Right ventricle myocardium inferior (tissue), 1 donor: Measurements from ENCODE around the gene DENND6A. TPM values are rescaled to one million over a fixed set of nuclear protein-coding genes. Genes with fewer than 3 reads are reported as not detected.
"Not testable (repeated sequence)": the region's sequence is repeated elsewhere in the genome, so short reads cannot be mapped to it uniquely, and the experiment has no call there.

Experiments used
- ATAC-seq: fragments of 200-7000 bp; cut with Tn5 transposase; one replicate; pipeline ENCODE4 v1.9.1; 2020; ENCODE audit warnings: mild to moderate bottlenecking, moderate library complexity
- DNase-seq: peaks from one replicate; pipeline ENCODE4 v3.0.0; 2021; ENCODE audit errors: missing footprints
- intact Hi-C: fragments of 100-400 bp; cut with DNase I; formaldehyde crosslinking; loops from one replicate; pipeline ENCODE4 v1.11.0; 2022
- total RNA-seq: library from RNA; stranded (reverse); fragmentation: NEBNext Ultra II Directional; extraction: Animal tissue kit (Norgen Biotek cat#: 25700); gene quantifications from one replicate; pipeline ENCODE4 v1.2.1, GENCODE V29; 2021
- donor health status: DM: no; HTN: yes; CAD: no; lungs with severe emphysema.

DENND6A gene
- total RNA-seq, 1 donor from 2014 or later, result 13.3 TPM

DNA sequence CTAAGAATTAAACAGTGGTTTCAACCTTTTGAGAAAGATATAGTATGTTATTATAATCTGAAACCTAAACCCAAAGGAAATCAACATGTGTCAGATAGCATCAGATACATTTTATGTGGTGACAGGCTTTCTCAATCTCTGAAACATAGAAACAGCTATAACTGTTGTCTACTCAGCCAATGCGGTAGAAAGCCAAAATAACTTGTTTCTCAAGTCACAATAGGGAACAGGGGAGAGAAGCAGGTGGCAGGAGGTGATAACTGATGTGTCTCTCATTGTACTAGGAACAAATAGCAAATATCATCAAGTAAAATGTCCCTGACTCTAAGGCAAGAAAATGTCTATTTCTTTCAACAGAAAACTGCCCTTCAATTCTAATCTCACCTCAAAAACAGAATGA lies 38.6 kb downstream of the DENND6A start:
- ATAC-seq, result no peak
- intact Hi-C loops, result no loop called here
- DNase-seq, result no peak

- intact Hi-C loops, result no loop called here
Observed at GRCh38 chr3:57652203-57652602, 40.7 kb downstream of the DENND6A start.

DNA sequence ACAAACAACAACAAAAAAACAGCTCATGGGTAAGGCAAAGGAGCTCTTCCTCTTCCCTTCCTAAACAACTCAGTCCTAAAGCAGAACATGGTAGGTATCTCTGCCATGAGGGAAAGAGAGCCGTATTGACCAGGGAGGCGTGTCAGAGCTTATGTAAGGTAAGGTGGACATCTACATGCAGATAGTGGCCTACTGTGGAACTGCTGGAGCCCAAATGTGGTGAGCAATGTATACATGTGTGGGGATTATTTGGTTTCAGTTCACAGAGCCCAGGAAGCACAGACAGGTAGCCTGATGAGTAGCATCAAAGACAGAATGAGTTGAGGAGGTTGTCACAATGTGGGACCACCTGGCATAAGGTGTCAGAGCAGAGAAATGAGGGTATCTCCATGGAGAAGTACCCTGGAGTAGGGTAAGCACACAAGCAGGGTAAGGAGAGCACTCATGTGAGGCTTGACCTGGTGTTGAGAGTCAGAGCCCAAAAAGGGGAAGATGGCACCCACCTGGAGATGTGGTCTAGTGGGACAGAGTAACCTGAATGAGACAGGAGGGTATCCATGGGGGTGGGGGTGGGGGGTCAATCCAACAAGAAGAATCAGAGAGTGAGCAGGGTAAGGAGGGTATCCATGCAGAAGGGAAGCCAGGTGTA lies 45.5 kb downstream of the DENND6A start:
- ATAC-seq (no peak), DNase-seq (no peak)
- intact Hi-C loops, result loop anchor here (10.0 kb wide), 1 partner anchor 177 kb away; no protein-coding TSS in a partner anchor

More at GRCh38 chr3:57652203-57652602, 40.7 kb downstream of the DENND6A start:
- no peak for ATAC-seq
- DNase-seq, result no peak

- intact Hi-C loops, result loop anchor here (10.0 kb wide), 1 partner anchor 178 kb away; no protein-coding TSS in a partner anchor
- DNase-seq, result no peak
- ATAC-seq, result peak; percentile 94
Observed at GRCh38 chr3:57646723-57647122, 46.2 kb downstream of the DENND6A start.

- no peak for ATAC-seq
- intact Hi-C loops, result loop anchor here (10.0 kb wide), 1 partner anchor 180 kb away; no protein-coding TSS in a partner anchor
- DNase-seq, result no peak
Observed at GRCh38 chr3:57644740-57645139, 48.1 kb downstream of the DENND6A start.

GRCh38 chr3:57637391-57637790 lies 55.5 kb downstream of the DENND6A start:
- no peak for DNase-seq
- ATAC-seq, result no peak
- intact Hi-C loops, result no loop called here

- not testable (repeated sequence) for ATAC-seq
Observed at GRCh38 chr3:57634259-57634658, 58.6 kb downstream of the DENND6A start.

GRCh38 chr3:57627976-57628375 lies 64.9 kb downstream of the DENND6A start:
- DNase-seq (no peak), ATAC-seq (no peak)
- intact Hi-C loops, result no loop called here

More at GRCh38 chr3:57634259-57634658, 58.6 kb downstream of the DENND6A start:
- intact Hi-C loops, DNase-seq: not testable (repeated sequence)

GRCh38 chr3:57624801-57625200 lies 68.1 kb downstream of the DENND6A start:
- intact Hi-C loops, result no loop called here
- ATAC-seq (no peak), DNase-seq (no peak)

- ATAC-seq, result no peak
- intact Hi-C loops, result no loop called here
- no peak for DNase-seq
Observed at GRCh38 chr3:57622362-57622761, 70.5 kb downstream of the DENND6A start.

GRCh38 chr3:57617739-57618138 lies 75.1 kb downstream of the DENND6A start:
- DNase-seq, result no peak
- ATAC-seq, result no peak
- intact Hi-C loops, result no loop called here

DNA sequence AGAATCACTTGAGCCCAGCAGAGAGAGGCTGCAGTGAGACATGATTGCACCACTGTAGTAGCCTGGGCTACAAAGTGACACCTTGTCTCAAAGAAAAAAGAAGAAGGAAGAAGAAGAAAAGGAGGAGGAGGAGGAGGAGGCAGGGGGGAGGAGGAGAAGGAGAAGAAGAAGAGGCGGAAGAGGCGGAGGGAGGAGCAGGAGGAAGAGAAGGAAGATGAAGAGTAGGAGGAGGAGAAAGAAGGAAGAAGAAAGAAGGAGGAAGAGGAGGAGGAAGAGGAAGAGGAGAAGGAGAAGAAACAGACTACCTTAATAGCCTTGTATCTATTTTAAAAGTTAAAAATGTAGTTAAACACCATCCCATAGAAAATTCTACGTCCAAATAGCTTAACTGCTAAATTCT lies 76.6 kb downstream of the DENND6A start:
- intact Hi-C loops, result no loop called here
- ATAC-seq (no peak), DNase-seq (no peak)

DNA sequence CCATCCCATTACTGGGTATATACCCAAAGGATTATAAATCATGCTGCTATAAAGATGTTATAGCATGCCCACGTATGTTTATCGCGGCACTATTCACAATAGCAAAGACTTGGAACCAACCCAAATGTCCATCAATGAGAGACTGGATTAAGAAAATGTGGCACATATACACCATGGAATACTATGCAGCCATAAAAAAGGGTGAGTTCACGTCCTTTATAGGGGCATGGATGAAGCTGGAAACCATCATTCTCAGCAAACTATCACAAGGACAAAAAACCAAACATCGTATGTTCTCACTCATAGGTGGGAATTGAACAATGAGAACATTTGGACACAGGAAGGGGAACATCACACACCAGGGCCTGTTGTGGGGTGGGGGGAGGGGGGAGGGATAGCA lies 81.0 kb downstream of the DENND6A start:
- DNase-seq, intact Hi-C loops, ATAC-seq: not testable (repeated sequence)

- DNase-seq (no peak), ATAC-seq (no peak)
- intact Hi-C loops, result no loop called here
Observed at GRCh38 chr3:57605683-57606082, 87.2 kb downstream of the DENND6A start.

GRCh38 chr3:57604971-57605370 lies 87.9 kb downstream of the DENND6A start:
- intact Hi-C loops, result no loop called here
- DNase-seq (no peak), ATAC-seq (no peak)

DNA sequence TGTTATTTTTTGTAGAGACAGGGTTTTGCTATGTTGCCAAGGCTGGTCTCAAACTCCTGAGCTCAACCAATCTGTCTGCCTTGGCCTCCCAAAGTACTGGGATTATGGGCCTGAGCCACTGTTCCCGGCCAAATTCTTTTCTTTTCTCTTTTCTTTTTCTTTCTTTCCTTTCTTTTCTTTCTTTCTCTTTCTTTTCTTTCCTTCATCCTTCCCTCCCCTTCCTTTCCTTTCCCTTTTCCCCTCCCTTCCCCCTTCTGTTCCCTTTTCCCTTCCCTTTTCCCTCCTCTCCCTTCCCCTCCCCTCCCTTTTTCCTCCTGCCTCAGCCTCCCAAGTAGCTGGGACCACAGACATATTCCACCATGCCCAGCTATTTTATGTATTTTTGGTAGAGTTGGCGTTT lies 92.7 kb downstream of the DENND6A start:
- intact Hi-C loops, result no loop called here
- DNase-seq (no peak), ATAC-seq (no peak)

DNA sequence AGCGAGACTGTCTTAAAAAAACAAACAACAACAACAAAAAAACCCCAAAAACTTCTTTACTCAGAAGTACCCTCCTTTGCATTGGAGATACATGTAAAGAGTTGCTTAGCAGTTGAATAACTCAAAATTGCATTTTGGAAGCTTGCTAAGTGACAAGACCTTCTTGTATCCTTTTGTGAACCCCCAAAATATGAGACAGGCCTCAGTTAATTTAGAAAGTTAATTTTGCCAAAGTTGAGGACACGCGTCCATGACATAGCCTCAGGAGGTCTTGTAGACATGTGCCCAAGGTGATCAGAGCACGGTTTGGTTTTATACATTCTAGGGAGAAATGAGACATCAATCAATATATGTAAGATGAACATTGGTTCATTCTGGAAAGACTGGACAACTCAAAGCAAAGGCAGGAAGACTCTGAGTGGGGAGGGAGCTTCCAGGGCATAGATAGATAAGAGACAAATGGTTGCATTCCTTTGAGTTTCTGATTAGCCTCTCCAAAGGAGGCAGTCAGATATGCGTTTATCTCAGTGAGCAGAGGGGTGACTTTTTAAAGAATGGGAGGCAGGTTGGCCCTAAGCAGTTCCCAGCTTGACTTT lies 94.0 kb downstream of the DENND6A start:
- ATAC-seq (no peak), DNase-seq (no peak)
- intact Hi-C loops, result loop anchor here (5.0 to 10.0 kb wide), 2 partner anchors 156 to 202 kb away; partner anchors contain the start of gene SLMAP

GRCh38 chr3:57597127-57597923 lies 95.6 kb downstream of the DENND6A start, which contains the start of gene ARF4:
Gene ARF4 (minus strand): TSS chr3:57597344. CDS start chr3:57597140, 204 bp downstream.
- DNase-seq, result peak; percentile 99
- intact Hi-C loops, result loop anchor here (1.0 to 10.0 kb wide), 4 partner anchors 41 to 200 kb away; partner anchors contain the start of genes PDE12 and SLMAP
- peak; percentile 97 for ATAC-seq

DNA sequence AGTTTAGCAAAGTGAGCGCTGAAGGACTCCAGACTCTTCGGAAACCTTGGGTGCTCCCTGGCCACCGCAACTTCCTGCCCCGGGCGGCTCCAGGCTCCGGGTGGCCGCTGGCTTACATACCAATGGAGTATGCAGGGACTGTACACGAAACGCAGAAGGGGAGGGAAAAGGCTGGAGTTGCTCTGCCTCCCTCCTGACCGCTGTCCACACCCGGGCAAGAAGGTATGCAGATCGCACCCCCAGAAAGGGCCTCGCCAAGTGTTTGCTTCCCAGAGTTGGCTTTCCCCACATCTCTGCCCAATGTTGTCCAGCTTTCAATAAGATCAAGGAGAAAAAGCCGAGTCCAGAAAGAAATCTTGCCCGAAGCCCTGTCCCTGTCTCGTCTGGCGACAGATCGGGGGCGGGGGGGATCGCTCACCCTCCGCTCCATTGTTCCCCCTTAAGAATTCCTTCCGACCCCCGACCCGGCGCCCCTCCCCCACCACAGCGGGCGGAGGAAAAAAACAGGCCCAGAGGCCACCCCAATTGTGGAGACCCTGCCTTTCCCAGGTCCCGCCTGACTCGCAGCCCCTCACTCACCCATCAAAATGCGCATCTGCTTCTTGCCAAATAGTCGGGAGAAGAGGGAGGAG lies 96.3 kb downstream of the DENND6A start:
- peak; percentile 91 for DNase-seq
- peak; percentile 71 for ATAC-seq
- intact Hi-C loops, result loop anchor here (1.0 to 10.0 kb wide), 4 partner anchors 40 to 199 kb away; partner anchors contain the start of genes PDE12 and SLMAP
